Measurements from ENCODE around the gene LRRC2.

The LRRC2 gene

GRCh38 chr3:46521096-46521495, 45.0 kb downstream of the LRRC2 start:
- H3K36me3 ChIP-seq = no peaks in the 10 kb centered on the region
- H3K27me3 ChIP-seq = peaks cover 4% of the 10 kb centered on the region
- no peak overlapping the region for H3K27ac ChIP-seq
- no peaks in the 10 kb centered on the region for H3K4me1 ChIP-seq (ENCODE audit: control insufficient read depth in 1 of 2, insufficient read depth in 1 of 2, low read depth in 1 of 2, low read length in 1 of 2)
- H3K4me3 ChIP-seq (ENCODE audit: low read depth in 1 of 2, low read length in 1 of 2) = no peak overlapping the region
- TF ChIP-seq CTCF (IDR thresholded peaks at IDR 0.05) = no peak
- no peaks in the 10 kb centered on the region for H3K9me3 ChIP-seq

GRCh38 chr3:46520531-46520930, 45.6 kb downstream of the LRRC2 start:
- Histone ChIP-seq H3K27ac (no peak overlapping the region), H3K4me3 (ENCODE audit: low read depth in 1 of 2, low read length in 1 of 2) (no peak overlapping the region), H3K36me3 (no peaks in the 10 kb centered on the region), H3K9me3 (no peaks in the 10 kb centered on the region), H3K4me1 (ENCODE audit: control insufficient read depth in 1 of 2, insufficient read depth in 1 of 2, low read depth in 1 of 2, low read length in 1 of 2) (no peaks in the 10 kb centered on the region), H3K27me3 (peaks cover 4% of the 10 kb centered on the region)
- TF ChIP-seq CTCF (IDR thresholded peaks at IDR 0.05) = no peak

- Histone ChIP-seq H3K9me3 (no peaks in the 10 kb centered on the region), H3K4me3 (ENCODE audit: low read depth in 1 of 2, low read length in 1 of 2) (no peak overlapping the region), H3K27me3 (peaks cover 4% of the 10 kb centered on the region), H3K36me3 (no peaks in the 10 kb centered on the region), H3K4me1 (ENCODE audit: control insufficient read depth in 1 of 2, insufficient read depth in 1 of 2, low read depth in 1 of 2, low read length in 1 of 2) (no peaks in the 10 kb centered on the region), H3K27ac (no peak overlapping the region)
- TF ChIP-seq CTCF (IDR thresholded peaks at IDR 0.05) = no peak
Measured at GRCh38 chr3:46519952-46520351, 46.1 kb downstream of the LRRC2 start.

- Histone ChIP-seq H3K27me3 (no peaks in the 10 kb centered on the region), H3K9me3 (no peaks in the 10 kb centered on the region), H3K36me3 (no peaks in the 10 kb centered on the region), H3K4me3 (ENCODE audit: low read depth in 1 of 2, low read length in 1 of 2) (no peak overlapping the region), H3K4me1 (ENCODE audit: control insufficient read depth in 1 of 2, insufficient read depth in 1 of 2, low read depth in 1 of 2, low read length in 1 of 2) (no peaks in the 10 kb centered on the region), H3K27ac (no peak overlapping the region)
- TF ChIP-seq CTCF (IDR thresholded peaks at IDR 0.05) = no peak
Measured at GRCh38 chr3:46517784-46518181, 48.3 kb downstream of the LRRC2 start.

DNA sequence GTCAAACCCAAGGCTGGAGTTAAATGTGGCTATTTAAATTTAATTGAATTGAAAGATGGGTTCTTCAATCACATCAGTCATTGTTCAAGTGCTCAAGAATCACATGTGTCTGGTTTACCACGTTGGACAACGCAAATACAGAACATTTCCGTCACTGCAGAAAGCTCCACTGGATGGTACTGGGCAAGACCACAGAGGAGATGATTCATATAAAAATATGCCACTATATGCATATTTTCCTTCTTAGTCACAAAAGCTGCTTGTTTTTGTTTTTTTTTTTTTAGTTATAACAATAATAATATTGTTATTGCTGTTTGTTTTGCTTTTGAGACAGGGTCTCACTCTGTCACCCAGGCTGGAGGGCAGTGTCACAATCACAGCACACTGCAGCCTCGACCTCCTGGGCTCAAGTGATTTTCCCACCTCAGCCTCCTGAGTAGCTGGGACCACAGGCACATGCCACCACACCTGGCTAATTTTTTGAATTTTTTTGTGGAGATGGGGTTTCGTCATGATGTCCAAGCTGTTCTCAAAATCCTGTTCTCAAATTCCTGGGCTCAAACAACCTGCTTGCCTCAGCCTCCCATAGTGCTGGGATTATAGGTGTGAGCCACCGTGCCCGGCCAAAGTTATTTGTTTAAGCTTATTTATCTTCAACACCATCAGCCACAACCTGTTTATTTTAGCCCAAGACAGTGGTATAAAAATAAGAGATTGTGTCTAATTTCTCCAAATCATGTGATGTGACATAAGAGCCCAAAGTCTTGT, 48.9 kb downstream of the LRRC2 start:
- Histone ChIP-seq H3K4me3 (ENCODE audit: low read depth in 1 of 2, low read length in 1 of 2) (no peak overlapping the region), H3K27ac (no peak overlapping the region), H3K36me3 (no peaks in the 10 kb centered on the region), H3K9me3 (no peaks in the 10 kb centered on the region), H3K27me3 (no peaks in the 10 kb centered on the region), H3K4me1 (ENCODE audit: control insufficient read depth in 1 of 2, insufficient read depth in 1 of 2, low read depth in 1 of 2, low read length in 1 of 2) (no peaks in the 10 kb centered on the region)
- no peak for TF ChIP-seq CTCF (IDR thresholded peaks at IDR 0.05)
